Esophagus squamous epithelium (tissue), 5 donors: ENCODE data around the gene CCNI. TPM values are rescaled to one million over a fixed set of nuclear protein-coding genes. Genes with fewer than 3 reads are reported as not detected.
"Not testable (repeated sequence)": the region's sequence is repeated elsewhere in the genome, so short reads cannot be mapped to it uniquely, and the experiment has no call there.

Experiments used
- DNase-seq: peaks from one replicate; lab custom pipeline; 2025; lab: John Stamatoyannopoulos, UW
- H3K27ac ChIP-seq, 4 donors: fragments of 200-600 bp; sonication (generic); one replicate each; pipeline ENCODE4 v1.5.1; 2016 to 2019; ENCODE audit warnings: mild to moderate bottlenecking in 1 of 4
- H3K27me3 ChIP-seq, 4 donors: fragments of 200-600 bp; sonication (generic); 1 replicate in 3 of 4; 2 replicates in 1 of 4; pipeline versions ENCODE4 v1.5.1 to v1.6.0; 2017 to 2021; ENCODE audit warnings: antibody characterized with exemption in 1 of 4
- H3K36me3 ChIP-seq, 3 donors: fragments of 200-600 bp; sonication (generic); one replicate each; pipeline ENCODE4 v1.5.1; 2016 to 2019
- H3K4me1 ChIP-seq, 3 donors: fragments of 200-600 bp; sonication (generic); one replicate each; pipeline ENCODE4 v1.5.1; 2017 to 2019
- H3K4me3 ChIP-seq, 4 donors: fragments of 200-600 bp; sonication (generic); 1 replicate in 3 of 4; 2 replicates in 1 of 4; pipeline ENCODE4 v1.5.1; 2016 to 2019; ENCODE audit warnings: mild to moderate bottlenecking in 2 of 4, moderate library complexity in 1 of 4
- H3K9me3 ChIP-seq, 3 donors: fragments of 200-600 bp; sonication (generic); one replicate each; pipeline ENCODE4 v1.5.1; 2016 to 2019
- CTCF ChIP-seq, 6 experiments: fragments of 450-650 bp in 4 of 6; fragments of 200-600 bp in 2 of 6; sonication (generic) in 2 of 6; IDR thresholded peaks; one replicate each; pipeline ENCODE4 v1.5.1; 2016 to 2019; ENCODE audit warnings: antibody characterized with exemption in 6 of 6, mild to moderate bottlenecking in 4 of 6, moderate library complexity in 4 of 6
- POLR2A ChIP-seq, 4 donors: fragments of 450-650 bp; IDR thresholded peaks; one replicate each; pipeline ENCODE4 v1.6.1; 2017; ENCODE audit warnings: antibody characterized with exemption in 4 of 4, mild to moderate bottlenecking in 4 of 4, moderate library complexity in 3 of 4
- WGBS, 2 donors: methylation state at CpG; one replicate each; pipeline ENCODE4 v1.1.5; 2018; 5-methylcytosine and 5-hydroxymethylcytosine counted together
- intact Hi-C: fragments of 100-400 bp; cut with DNase I; formaldehyde crosslinking; loops from one replicate; pipeline ENCODE4 v1.15.0; 2022
- total RNA-seq, 4 donors: library from RNA; depleted of rRNA; stranded (reverse); fragments of >200 nt; gene quantifications; one replicate each; pipeline ENCODE4 v1.1.0, GENCODE V29; 2016
- donor health status: DM: yes; HTN: yes; CAD: no.

The CCNI gene
- total RNA-seq, 4 donors from 2014 or later: 123 to 282 (median 159) TPM

GRCh38 chr4:77093401-77093800 lies 17.6 kb upstream of the CCNI start:
- TF ChIP-seq POLR2A (IDR thresholded peaks at IDR 0.05) (no peak), CTCF (IDR thresholded peaks at IDR 0.05) (no peak)
- DNase-seq: no peak
- H3K9me3 ChIP-seq: no peaks in the 10 kb centered on the region
- no peaks in the 10 kb centered on the region for H3K36me3 ChIP-seq
- H3K4me1 ChIP-seq: peaks cover 0 to 12% (median 0%) of the 10 kb centered on the region in 3 donors
- no peaks in the 10 kb centered on the region for H3K27me3 ChIP-seq
- no peak overlapping the region for H3K4me3 ChIP-seq
- H3K27ac ChIP-seq: peak overlapping the region in 1 of 4 donors; percentile 40
- intact Hi-C loops: loop anchor here (10.0 kb wide), 2 partner anchors 61 to 111 kb away; partner anchors contain the start of gene CCNG2
- 27 to 29% methylated on average over 1 of the region's 1 CpG for WGBS, 2 donors

- Histone ChIP-seq H3K27me3 (no peaks in the 10 kb centered on the region), H3K4me3 (no peak overlapping the region), H3K27ac (peak overlapping the region in 1 of 4 donors; percentile 40), H3K36me3 (no peaks in the 10 kb centered on the region), H3K4me1 (peaks cover 0 to 12% (median 0%) of the 10 kb centered on the region in 3 donors), H3K9me3 (no peaks in the 10 kb centered on the region)
- WGBS, 2 donors: 69 to 82% methylated on average over 2 of the region's 2 CpGs
- DNase-seq: no peak
- TF ChIP-seq POLR2A (IDR thresholded peaks at IDR 0.05): no peak
- TF ChIP-seq CTCF (IDR thresholded peaks at IDR 0.05): no peak
- intact Hi-C loops: loop anchor here (10.0 kb wide), 2 partner anchors 62 to 112 kb away; partner anchors contain the start of gene CCNG2
These were observed 17.2 kb upstream of the CCNI start for GRCh38 chr4:77092975-77093374.

- Histone ChIP-seq H3K27me3 (no peaks in the 10 kb centered on the region), H3K4me3 (no peak overlapping the region), H3K36me3 (no peaks in the 10 kb centered on the region), H3K4me1 (peaks cover 0 to 9% (median 0%) of the 10 kb centered on the region in 3 donors), H3K27ac (no peak overlapping the region), H3K9me3 (no peaks in the 10 kb centered on the region)
- no peak for TF ChIP-seq CTCF (IDR thresholded peaks at IDR 0.05)
- TF ChIP-seq POLR2A (IDR thresholded peaks at IDR 0.05): no peak
- intact Hi-C loops: loop anchor here (10.0 kb wide), 2 partner anchors 65 to 115 kb away; partner anchors contain the start of gene CCNG2
- no peak for DNase-seq
These were observed 14.1 kb upstream of the CCNI start for GRCh38 chr4:77089866-77090265.

GRCh38 chr4:77087027-77087426 lies 11.2 kb upstream of the CCNI start:
- peaks cover 0 to 21% (median 0%) of the 10 kb centered on the region in 3 donors for H3K4me1 ChIP-seq
- H3K9me3 ChIP-seq, intact Hi-C loops, DNase-seq, H3K4me3 ChIP-seq, H3K27ac ChIP-seq, H3K36me3 ChIP-seq, H3K27me3 ChIP-seq: not testable (repeated sequence)
- WGBS, 2 donors: 82 to 100% methylated on average over 1 of the region's 1 CpG

GRCh38 chr4:77084019-77084639 lies 8.3 kb upstream of the CCNI start:
- intact Hi-C loops: no loop called here
- H3K36me3 ChIP-seq: no peaks in the 10 kb centered on the region
- DNase-seq: no peak
- peaks cover 0 to 21% (median 0%) of the 10 kb centered on the region in 3 donors for H3K4me1 ChIP-seq
- no peak overlapping the region for H3K4me3 ChIP-seq
- no peaks in the 10 kb centered on the region for H3K27me3 ChIP-seq
- TF ChIP-seq POLR2A (IDR thresholded peaks at IDR 0.05) (no peak), CTCF (IDR thresholded peaks at IDR 0.05) (no peak)
- H3K27ac ChIP-seq: no peak overlapping the region
- WGBS, 2 donors: 55 to 57% methylated on average over 10 of the region's 10 CpGs
- H3K9me3 ChIP-seq: no peaks in the 10 kb centered on the region
